Vagina (tissue), 2 donors: ENCODE results near the gene DOK6.

Experiments
- POLR2A ChIP-seq, 2 donors: fragments of 450-650 bp; IDR thresholded peaks; one replicate each; pipeline ENCODE4 v1.6.1; 2017; ENCODE audit warnings: antibody characterized with exemption in 2 of 2, mild to moderate bottlenecking in 2 of 2, moderate library complexity in 2 of 2
- TF ChIP-seq, protein P1 (sequence below), 3 experiments: fragments of 450-650 bp in 2 of 3; fragments of 200-600 bp in 1 of 3; sonication (generic) in 1 of 3; IDR thresholded peaks; one replicate each; pipeline ENCODE4 v1.5.1; 2017 to 2019; ENCODE audit warnings: antibody characterized with exemption in 3 of 3, mild to moderate bottlenecking in 2 of 3, moderate library complexity in 2 of 3

GRCh38 chr18:69785466-69785865, 384.8 kb downstream of the DOK6 start:
- TF ChIP-seq, protein P1, sequence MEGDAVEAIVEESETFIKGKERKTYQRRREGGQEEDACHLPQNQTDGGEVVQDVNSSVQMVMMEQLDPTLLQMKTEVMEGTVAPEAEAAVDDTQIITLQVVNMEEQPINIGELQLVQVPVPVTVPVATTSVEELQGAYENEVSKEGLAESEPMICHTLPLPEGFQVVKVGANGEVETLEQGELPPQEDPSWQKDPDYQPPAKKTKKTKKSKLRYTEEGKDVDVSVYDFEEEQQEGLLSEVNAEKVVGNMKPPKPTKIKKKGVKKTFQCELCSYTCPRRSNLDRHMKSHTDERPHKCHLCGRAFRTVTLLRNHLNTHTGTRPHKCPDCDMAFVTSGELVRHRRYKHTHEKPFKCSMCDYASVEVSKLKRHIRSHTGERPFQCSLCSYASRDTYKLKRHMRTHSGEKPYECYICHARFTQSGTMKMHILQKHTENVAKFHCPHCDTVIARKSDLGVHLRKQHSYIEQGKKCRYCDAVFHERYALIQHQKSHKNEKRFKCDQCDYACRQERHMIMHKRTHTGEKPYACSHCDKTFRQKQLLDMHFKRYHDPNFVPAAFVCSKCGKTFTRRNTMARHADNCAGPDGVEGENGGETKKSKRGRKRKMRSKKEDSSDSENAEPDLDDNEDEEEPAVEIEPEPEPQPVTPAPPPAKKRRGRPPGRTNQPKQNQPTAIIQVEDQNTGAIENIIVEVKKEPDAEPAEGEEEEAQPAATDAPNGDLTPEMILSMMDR (IDR thresholded peaks at IDR 0.05), result no peak
- no peak for TF ChIP-seq POLR2A (IDR thresholded peaks at IDR 0.05)
